NCI-H446 treated with DMSO at 0.1 percent for 48 hours (cell line): Measurements from ENCODE around the gene CCDC88B.

Experiments
- DNase-seq: peaks from one replicate; lab custom pipeline; 2025; lab: John Stamatoyannopoulos, UW

The CCDC88B gene

DNA sequence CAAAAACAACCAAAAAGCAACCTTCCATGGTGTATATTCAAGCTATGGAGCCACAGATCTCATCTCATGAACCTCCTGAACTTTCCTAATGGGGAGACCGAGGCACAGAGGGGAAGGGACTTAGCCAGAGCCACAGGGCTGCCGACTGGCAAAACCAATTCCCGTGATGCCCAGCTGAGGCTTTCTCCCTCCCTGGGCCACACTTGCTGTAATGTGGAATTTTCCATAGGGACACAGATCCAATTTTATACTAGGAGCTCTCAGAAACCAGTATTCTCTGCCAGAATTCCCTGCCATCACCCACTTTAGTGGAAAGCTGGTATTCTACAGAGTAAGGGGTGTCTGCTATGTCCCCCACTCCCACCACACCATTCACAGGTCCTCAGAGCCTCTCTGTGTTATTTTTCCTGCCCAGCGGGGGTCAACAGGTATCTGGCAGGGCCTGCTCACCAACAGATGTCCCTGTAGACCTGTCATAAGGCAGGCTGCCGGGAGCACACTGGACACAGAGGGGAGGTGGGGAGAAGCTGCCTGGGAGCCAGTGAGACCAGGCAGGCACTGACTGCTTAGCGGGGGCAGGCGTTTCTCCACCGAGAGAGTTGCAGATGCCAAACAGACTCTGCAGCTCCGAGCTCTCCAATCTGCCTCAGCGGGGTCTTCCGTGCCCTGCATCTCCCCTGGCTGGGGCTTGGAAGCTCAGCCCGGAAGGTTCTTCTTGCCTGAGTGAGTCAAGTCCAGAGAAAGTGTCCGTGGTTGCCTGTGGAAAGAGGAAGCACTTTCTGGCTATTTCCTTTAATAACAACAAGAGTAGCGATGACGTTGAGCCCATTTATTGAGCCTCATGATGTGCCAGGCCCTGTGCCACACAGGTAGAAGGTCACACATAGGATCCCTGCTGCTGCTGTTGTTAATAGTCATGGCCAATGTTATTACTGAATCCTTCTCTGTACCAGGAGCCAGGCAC is 45.3 kb downstream of the CCDC88B start:
- no peak for DNase-seq

DNA sequence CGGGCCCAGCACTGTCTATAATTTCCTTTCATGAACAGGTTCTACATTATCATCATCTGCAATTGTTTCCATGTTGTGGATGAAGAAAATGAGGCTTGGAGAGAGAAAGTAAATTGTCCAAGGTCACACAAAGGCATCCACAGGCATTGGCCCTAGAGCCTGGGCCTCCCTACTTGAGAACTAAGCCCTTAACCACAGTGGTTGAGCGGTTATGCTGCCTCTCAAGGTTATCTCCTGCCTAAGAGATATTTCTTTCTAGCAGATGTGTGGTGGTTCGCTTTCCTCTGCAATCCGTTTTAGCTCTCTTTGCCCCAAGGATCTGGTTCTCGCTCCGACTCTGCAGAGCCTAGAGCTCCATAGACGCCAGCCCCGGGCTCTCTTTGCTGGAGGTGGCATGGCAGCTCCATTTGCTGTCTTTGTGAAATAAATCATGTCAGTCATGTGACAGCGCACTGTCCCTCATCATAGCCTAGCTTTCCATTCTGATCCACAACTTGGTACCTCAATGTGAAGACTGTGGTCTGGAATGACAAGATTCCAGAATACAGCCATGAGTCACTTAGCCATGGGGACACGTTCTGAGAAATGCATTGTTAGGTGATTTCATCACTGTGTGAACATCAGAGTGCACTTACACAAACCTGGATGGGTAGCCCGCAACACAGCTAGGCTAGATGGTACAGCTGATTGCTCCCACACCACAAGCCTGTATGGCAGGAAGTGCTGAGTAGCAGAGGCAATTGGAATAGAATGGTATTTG is 46.1 kb downstream of the CCDC88B start:
- DNase-seq = no peak

DNA sequence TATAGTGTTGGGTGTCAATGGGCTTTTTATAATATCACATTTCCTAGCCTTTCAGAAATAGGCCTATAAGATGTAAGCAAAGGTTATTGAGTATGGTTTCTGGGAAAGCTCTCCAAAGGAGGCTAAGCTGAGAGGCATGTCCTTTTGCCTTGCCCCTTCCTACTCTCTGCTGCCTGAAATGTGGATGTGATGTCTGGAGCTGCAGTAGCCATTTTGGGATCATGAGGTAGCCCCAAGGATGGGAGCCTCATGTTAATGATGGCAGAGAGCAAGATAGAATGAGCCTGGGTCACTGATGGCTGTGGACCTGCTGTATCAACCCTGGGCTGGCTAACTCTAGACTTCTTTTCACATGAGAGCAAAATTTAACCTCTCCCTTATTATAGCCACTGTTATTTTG is 47.9 kb downstream of the CCDC88B start:
- no peak for DNase-seq

DNA sequence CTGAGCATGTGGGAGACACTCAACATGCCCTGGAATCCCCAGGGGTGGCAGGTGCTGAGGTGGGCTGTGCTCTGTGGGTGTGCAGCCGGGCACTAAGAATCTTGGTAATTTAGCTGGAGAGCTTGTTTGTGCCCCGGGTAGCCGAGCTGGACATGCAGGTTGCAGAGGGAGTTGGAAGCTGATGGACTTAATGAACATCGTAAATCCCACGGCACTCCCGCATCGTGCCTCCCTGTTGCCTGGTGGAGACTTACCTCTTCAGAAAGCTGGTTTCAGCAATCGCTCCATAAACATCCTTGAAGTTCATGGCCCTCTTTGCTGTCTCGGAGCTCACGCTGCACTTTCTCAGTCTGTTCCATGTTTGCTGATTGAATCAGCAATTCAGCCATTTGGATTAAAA is 48.9 kb downstream of the CCDC88B start:
- no peak for DNase-seq

DNA sequence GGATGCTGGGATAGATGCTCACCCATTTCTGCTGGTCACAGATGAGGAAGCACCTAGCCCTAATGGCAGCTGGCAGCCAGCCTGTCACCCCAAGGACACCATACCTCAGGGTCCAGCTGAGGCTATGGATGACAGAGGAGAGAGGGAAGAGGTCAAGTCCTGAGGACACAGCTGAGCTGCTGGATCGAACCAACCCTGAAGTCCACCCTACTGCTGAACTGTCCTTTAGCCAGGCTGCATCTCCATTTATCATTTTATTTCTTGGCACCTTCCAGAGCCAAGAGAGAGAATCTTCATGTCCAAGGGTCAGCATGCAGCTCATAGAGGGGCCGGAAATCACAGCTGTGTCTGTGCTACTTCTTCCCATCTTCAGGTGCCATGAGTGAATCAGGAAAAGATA is 49.8 kb downstream of the CCDC88B start:
- DNase-seq = no peak

DNA sequence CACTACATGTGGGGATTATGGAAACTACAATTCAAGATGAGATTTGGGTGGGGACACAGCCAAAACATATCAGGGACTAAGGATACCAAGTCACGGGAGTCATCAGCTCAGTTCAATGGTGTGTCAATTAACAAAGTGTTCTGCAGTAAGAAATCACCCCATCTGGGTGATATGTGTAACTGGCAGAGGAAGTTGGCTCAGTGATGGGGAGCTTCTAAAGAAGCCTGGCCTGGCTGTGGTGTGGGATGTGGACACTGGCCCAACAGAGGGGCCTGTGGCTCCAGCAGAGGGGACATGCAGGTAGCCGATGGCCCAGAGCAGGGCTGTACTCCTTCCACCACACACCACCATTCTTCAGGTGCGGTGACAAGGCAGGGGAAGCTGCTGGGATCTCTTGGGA is 50.6 kb downstream of the CCDC88B start:
- DNase-seq = no peak

DNA sequence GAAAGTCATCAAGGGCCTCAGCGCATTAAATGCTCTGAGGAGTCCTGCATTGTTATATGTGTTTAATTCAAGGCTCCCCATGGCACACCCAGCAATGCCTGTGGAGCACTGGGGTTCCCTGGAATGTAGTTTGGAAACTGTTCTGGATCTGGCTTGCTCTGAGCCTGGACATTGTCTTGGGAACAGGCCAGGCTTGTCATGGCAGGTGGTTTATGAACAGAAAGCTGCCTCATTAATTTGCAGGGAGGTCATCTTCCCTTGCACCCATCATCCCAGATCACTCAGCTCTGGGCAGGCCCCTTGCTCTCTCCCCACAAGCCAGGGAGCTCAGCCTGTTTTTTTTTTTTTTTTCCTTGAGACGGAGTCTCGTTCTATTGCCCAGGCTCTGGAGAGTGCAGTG is 51.8 kb downstream of the CCDC88B start:
- DNase-seq = no peak

DNA sequence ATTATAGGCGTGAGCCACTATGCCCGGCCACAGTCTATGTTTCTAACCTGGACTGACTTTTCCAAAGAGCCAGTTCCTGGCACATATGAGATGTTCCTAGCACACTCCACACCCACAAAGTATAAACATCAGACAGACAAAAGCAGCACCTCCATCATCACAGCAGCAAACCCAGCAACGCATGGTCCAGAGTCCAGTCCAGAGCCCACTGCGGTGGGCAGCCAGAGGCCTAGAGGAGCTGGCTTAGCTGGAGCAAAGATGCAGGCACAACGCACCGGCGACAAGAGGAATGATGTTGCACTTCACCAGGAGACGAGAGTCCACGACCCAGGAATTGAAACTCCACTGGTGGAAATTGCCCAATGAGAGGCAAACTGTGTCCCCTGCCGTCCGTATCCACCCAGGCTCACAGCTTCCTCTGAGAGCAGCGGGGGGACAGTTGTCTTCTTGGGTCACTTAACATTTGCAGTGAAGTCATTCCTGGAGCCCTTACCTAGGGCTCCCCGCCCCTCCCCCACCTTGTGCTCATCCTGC is 55.6 kb downstream of the CCDC88B start:
- DNase-seq = no peak

DNA sequence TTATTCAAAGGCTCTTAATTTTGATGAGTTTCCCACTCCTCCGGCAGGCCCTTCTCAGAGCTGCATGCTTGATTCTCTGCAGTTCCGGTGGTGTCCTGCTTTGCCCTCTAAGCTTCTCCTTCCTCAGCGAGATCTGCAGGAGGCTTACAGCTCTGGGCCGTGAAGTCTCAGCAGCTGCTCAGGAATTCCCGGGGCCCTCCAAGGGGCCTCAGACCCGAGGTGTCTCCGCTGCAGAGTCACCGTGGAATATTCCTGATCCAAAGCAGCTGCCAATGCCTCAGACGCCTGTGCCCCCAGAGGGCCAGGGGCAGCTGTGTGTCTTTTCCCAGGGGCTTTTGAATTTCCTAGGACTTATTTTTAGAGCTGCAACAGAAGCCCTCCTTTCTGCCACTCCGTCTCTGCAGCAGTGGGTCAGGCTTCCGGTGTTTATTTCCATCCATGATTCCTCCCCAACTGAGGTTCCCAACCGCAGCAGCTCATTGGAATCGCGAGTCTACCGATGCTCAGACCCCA is 56.1 kb downstream of the CCDC88B start:
- no peak for DNase-seq

DNA sequence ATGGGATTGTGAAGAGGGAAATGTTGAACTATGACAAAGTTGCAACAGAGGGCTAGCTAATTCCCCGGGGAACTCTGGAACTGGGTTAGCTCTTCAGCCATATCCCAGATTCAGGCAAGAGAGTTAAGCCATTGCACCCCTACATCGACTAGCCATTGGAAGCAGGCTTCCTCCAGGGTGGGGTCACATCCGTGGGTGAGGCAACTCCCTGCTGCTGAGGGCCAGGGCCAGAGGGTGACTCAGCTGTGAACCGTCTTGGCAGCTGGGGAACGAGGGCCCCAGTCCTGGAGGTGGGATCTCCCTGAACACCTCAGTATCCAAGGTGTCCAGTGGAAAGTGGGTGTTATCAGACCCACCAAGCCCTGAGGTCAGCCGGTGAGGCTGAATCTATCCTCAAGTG is 60.1 kb downstream of the CCDC88B start:
- DNase-seq = no peak

DNA sequence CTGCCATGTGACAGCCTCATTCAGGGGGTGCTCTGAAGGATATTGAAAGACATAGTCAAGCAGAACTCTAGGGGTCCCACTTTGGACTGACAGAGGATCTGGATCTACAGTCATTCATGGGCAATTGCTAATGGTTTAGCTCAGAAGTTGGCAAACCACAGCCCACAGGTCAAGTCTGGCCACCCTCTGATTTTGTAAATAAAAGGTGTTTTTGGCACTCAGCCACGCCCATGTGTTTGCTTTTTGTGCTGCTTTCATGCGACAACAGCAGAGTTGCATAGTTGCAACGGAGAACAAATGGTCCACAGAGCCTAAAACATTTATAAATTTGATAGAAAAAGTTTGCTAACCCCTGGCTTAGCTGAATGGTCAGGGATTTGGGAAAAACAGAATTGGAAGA is 60.7 kb downstream of the CCDC88B start:
- no peak for DNase-seq

DNA sequence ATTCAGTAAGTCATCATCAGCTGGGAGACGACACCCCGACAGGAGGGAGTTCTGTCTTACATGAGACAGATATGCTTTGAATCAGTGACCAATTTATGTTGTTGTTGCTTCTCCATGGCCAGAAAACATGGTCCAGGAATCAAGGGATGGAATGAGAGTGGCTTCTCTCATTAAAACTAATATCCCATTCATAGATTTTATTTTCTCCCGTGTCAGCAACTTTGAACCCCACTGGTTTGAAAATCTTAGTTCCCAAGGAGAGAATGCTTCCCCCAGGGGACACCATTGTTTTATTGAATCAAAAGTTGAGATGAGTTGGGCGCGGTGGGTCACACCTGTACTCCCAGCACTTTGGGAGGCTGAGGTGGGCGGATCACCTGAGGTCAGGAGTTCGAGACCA is 61.8 kb downstream of the CCDC88B start:
- DNase-seq = no peak

DNA sequence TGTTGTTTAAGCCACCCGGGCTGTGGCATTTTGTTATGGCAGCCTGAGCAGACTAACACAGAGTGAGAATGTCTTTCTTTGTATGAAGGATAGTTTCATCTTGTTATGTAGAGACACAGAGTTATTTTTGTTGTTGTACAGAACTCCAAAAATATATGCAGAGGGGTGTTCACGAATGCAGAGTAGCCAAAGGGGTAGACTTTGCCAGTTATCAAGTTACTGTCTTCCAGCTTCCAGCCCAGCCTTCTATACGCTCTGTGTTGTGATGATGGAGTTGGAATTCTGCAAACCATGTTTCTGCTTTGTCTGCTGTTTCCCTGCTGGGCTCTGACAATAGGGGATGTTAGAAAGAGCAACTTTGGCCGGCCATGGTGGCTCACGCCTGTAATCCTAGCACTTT is 63.1 kb downstream of the CCDC88B start:
- DNase-seq = no peak

DNA sequence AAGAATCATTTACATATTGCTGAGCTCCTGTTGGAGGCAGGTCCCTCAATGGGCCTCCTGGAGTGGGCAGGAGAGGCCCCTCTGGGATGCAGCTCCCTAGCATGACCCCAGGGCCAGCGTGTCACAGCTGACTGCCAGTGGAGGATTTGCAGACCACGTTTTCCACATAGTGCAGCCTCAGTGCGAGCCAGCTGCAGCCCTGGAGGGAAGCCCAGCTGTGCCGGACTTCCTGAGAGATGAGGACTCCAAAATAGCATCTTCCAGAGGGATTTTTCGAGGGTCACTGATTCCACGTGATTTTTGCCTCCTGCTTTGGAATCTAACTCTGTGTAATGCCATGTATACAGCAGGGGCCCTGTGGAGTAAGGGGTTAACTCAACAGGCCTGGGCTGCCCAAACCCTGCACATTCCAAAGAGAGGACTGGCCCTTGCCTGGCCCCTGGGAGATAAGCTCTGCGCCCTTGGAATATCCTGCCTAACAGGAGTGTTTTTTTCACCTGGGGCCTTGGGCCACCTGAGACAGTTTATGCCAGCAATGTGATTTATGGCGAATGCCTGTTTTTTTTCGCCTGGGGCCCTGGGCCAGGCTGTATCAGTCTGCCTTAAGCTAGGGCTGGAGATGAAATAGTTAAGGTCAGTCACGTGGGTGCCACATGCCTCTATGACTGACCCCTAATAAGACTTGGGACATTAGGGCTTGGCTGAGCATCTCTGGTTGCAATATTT is 66.4 kb downstream of the CCDC88B start:
- DNase-seq = no peak
